GM23248 (cell line): ENCODE data around the gene ATP5PF.

Source experiments
- EZH2 ChIP-seq: fragments of 200-600 bp; sonication (generic); IDR thresholded peaks from 2 replicates; pipeline ENCODE4 v1.6.1; 2018; ENCODE audit warnings: antibody characterized with exemption, mild to moderate bottlenecking; ENCODE audit not compliant: insufficient read depth, poor library complexity, severe bottlenecking
- EZH2phosphoT487 ChIP-seq: fragments of 200-600 bp; sonication (generic); IDR thresholded peaks from 2 replicates; pipeline ENCODE4 v1.6.1; 2018; ENCODE audit warnings: antibody characterized with exemption, moderate library complexity, mild to moderate bottlenecking, low read depth; ENCODE audit not compliant: insufficient read depth

GRCh38 chr21:25756190-25756932, 21.7 kb upstream of the ATP5PF start:
- TF ChIP-seq EZH2phosphoT487 (no peak), EZH2 (no peak)
